ENCODE measurements around the gene IQCN.

Gene IQCN

DNA sequence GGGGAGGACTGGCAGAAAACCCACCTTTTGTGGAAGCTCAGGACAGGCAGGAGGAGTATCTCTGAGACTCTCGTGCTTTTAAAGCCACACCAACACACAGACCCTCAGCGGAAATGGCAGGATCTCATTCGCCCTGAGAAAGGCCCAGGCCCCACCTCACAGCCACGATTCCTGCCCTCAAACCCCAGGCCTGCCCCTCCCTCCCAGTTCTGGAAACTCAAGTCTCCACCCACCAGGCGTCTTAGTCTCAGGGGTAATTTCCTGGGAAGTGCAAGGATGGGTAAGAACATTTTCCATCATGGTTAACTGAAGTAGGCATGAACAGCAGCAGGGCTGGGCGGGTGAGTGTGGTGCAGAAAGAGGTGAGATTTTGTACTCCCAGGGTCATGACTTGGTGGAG, 40.1 kb downstream of the IQCN start:
- TF ChIP-seq ZBTB7A (IDR thresholded peaks at IDR 0.05; ENCODE audit: low read depth), result no peak

DNA sequence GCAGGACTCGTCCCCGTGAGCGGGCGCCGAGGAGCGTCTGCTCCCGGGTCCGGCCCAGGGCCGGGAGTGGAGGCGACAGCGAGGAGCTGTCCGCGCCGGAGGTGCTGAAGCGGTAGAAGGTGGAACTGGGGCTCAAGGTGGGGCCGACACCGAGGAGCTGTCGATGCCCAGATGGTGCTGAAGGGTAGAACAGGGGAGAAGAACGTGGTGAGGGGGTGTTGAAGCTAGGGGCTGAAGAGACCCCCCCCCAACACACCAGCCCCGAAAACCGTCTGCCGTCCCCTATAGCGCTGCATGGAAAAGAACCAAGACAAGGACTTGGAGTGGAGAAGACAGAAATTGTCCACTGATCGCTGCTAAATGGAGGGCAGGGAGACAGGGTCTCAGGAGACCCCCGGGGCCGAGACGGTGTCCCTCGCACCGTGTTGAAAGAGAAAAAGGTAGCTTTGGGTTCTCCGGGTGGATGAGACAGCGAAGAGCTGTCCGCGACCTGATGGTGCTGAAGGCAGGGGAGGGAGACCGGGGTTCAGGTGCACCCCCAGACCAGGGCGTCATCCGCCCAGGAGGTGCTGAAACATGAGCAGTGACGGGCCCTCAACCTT, 40.9 kb downstream of the IQCN start:
- TF ChIP-seq YY1 (IDR thresholded peaks at IDR 0.05; ENCODE audit: low read depth) (0 out of 2 replicates have a peak, but pooled peaks have one; percentile 18), RAD21 (IDR thresholded peaks at IDR 0.05; ENCODE audit: low read depth) (no peak)
- TF ChIP-seq, protein P1, sequence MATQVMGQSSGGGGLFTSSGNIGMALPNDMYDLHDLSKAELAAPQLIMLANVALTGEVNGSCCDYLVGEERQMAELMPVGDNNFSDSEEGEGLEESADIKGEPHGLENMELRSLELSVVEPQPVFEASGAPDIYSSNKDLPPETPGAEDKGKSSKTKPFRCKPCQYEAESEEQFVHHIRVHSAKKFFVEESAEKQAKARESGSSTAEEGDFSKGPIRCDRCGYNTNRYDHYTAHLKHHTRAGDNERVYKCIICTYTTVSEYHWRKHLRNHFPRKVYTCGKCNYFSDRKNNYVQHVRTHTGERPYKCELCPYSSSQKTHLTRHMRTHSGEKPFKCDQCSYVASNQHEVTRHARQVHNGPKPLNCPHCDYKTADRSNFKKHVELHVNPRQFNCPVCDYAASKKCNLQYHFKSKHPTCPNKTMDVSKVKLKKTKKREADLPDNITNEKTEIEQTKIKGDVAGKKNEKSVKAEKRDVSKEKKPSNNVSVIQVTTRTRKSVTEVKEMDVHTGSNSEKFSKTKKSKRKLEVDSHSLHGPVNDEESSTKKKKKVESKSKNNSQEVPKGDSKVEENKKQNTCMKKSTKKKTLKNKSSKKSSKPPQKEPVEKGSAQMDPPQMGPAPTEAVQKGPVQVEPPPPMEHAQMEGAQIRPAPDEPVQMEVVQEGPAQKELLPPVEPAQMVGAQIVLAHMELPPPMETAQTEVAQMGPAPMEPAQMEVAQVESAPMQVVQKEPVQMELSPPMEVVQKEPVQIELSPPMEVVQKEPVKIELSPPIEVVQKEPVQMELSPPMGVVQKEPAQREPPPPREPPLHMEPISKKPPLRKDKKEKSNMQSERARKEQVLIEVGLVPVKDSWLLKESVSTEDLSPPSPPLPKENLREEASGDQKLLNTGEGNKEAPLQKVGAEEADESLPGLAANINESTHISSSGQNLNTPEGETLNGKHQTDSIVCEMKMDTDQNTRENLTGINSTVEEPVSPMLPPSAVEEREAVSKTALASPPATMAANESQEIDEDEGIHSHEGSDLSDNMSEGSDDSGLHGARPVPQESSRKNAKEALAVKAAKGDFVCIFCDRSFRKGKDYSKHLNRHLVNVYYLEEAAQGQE (IDR thresholded peaks at IDR 0.05; ENCODE audit: low read depth), result peak; percentile 86
- TF ChIP-seq, protein P2, sequence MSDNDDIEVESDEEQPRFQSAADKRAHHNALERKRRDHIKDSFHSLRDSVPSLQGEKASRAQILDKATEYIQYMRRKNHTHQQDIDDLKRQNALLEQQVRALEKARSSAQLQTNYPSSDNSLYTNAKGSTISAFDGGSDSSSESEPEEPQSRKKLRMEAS (IDR thresholded peaks at IDR 0.05), result peak; percentile 58

DNA sequence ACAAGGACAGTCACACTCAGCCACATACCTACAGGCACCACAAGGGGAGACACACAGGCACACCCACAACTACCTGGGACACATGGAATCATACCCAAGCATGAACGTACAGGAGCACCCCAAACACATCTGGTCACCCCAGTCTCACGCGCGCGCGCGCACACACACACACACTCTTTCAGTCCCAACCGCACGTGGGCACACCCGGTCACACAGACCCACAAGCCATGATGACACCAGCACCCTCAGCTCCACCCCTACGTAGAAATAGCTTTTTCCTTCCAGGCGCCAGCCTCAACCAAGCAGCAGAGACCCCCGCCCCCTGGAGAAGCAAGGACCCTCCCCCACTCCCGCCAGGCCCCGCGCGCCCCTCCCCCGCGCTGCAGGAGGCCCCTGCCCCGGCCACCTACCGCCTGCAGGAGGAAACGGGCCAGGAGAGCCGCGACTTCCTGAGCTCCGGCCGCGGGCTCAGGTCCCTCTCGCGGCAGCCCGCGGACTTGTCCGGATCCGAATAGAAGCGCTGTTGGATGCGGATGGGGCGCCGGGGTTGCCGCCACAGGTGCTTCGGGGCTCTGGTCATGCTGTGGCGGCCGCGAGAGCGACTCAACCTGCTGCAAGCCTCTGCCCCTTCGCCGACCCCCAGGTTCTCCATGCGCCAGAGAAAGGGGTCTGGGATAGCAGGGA, 41.6 kb downstream of the IQCN start:
- TF ChIP-seq ZBTB7A (IDR thresholded peaks at IDR 0.05; ENCODE audit: low read depth), result no peak
- TF ChIP-seq RAD21 (IDR thresholded peaks at IDR 0.05; ENCODE audit: low read depth), result no peak
- TF ChIP-seq, protein P1 (IDR thresholded peaks at IDR 0.05; ENCODE audit: low read depth), result no peak
- no peak for TF ChIP-seq FOXM1 (IDR thresholded peaks at IDR 0.05; ENCODE audit: borderline replicate concordance, low read depth)
- TF ChIP-seq, protein P2 (IDR thresholded peaks at IDR 0.05), result no peak
- no peak for TF ChIP-seq YY1 (IDR thresholded peaks at IDR 0.05; ENCODE audit: low read depth)
- TF ChIP-seq, protein P3, sequence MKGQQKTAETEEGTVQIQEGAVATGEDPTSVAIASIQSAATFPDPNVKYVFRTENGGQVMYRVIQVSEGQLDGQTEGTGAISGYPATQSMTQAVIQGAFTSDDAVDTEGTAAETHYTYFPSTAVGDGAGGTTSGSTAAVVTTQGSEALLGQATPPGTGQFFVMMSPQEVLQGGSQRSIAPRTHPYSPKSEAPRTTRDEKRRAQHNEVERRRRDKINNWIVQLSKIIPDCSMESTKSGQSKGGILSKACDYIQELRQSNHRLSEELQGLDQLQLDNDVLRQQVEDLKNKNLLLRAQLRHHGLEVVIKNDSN (IDR thresholded peaks at IDR 0.05), result no peak
- TF ChIP-seq CREB1 (IDR thresholded peaks at IDR 0.05; ENCODE audit: low read depth), result no peak
- no peak for TF ChIP-seq NFIC (IDR thresholded peaks at IDR 0.05)
- TF ChIP-seq TCF12 (IDR thresholded peaks at IDR 0.05; ENCODE audit: low read depth), result no peak
- TF ChIP-seq EP300 (IDR thresholded peaks at IDR 0.05; ENCODE audit: borderline replicate concordance), result no peak
- TF ChIP-seq CEBPB (IDR thresholded peaks at IDR 0.05), result no peak
- TF ChIP-seq EGR1 (IDR thresholded peaks at IDR 0.05), result no peak
- no peak for TF ChIP-seq TAF1 (IDR thresholded peaks at IDR 0.05; ENCODE audit: low read depth)
- TF ChIP-seq TEAD4 (IDR thresholded peaks at IDR 0.05), result no peak

DNA sequence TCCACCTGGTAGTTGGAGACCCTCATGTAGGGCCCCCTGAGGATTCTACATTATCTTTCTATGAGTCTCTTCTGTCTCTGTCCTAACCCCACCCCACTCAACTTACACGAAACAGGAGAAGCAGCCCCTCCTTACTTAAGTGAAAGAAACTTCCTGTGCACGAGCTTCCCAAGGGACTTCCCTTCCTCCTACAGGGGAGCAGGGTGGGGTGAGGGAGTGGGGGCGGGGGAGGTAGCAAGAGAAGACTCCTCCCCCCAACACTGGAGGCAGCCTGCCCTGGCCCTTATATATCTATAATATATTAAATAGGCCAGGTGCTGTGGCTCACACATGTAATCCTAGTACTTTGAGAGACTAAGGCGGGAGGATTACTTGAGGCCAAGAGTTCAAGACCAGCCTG, 42.5 kb downstream of the IQCN start:
- TF ChIP-seq, protein P2 (IDR thresholded peaks at IDR 0.05), result no peak
- TF ChIP-seq EP300 (IDR thresholded peaks at IDR 0.05; ENCODE audit: borderline replicate concordance), result no peak
- TF ChIP-seq CEBPB (IDR thresholded peaks at IDR 0.05), result no peak
- TF ChIP-seq RAD21 (IDR thresholded peaks at IDR 0.05; ENCODE audit: low read depth), result no peak
- no peak for TF ChIP-seq EGR1 (IDR thresholded peaks at IDR 0.05)
- TF ChIP-seq CREB1 (IDR thresholded peaks at IDR 0.05; ENCODE audit: low read depth), result no peak
- TF ChIP-seq, protein P3 (IDR thresholded peaks at IDR 0.05), result no peak
- no peak for TF ChIP-seq FOXM1 (IDR thresholded peaks at IDR 0.05; ENCODE audit: borderline replicate concordance, low read depth)
- TF ChIP-seq TAF1 (IDR thresholded peaks at IDR 0.05; ENCODE audit: low read depth), result no peak
- TF ChIP-seq NFIC (IDR thresholded peaks at IDR 0.05), result no peak
- TF ChIP-seq, protein P1 (IDR thresholded peaks at IDR 0.05; ENCODE audit: low read depth), result no peak
- no peak for TF ChIP-seq YY1 (IDR thresholded peaks at IDR 0.05; ENCODE audit: low read depth)
- TF ChIP-seq ZBTB7A (IDR thresholded peaks at IDR 0.05; ENCODE audit: low read depth), result no peak
- TF ChIP-seq TCF12 (IDR thresholded peaks at IDR 0.05; ENCODE audit: low read depth), result no peak
- TF ChIP-seq TEAD4 (IDR thresholded peaks at IDR 0.05), result no peak
